Tongue (tissue), 2 donors: ENCODE data around the gene CENPB. TPM values are rescaled to one million over a fixed set of nuclear protein-coding genes. Genes with fewer than 3 reads are reported as not detected.
A peak's percentile ranks its signal among the peaks of the same experiment; 100 is the strongest.
"Not testable (repeated sequence)": the region's sequence is repeated elsewhere in the genome, so short reads cannot be mapped to it uniquely, and the experiment has no call there.

Experiments
- DNase-seq: peaks from one replicate; pipeline ENCODE4 v3.0.0-alpha.2; 2015
- total RNA-seq: library from RNA; depleted of rRNA; stranded (reverse); fragments of >200 nt; gene quantifications from one replicate; pipeline ENCODE4 v1.2.3, GENCODE V29; 2014

The CENPB gene
- total RNA-seq, result 61.1 TPM

GRCh38 chr20:3786665-3787323 is at the start of gene CENPB:
TSS of gene CENPB (minus strand) at chr20:3786740. CDS start at chr20:3786483, 257 bp downstream.
- peak; percentile 94 for DNase-seq

GRCh38 chr20:3836132-3836531 is 49.6 kb upstream of the CENPB start:
- DNase-seq, result no peak

- DNase-seq, result not testable (repeated sequence)
Observed at GRCh38 chr20:3829891-3830290, 43.4 kb upstream of the CENPB start.

- no peak for DNase-seq
Observed at GRCh38 chr20:3828798-3829197, 42.3 kb upstream of the CENPB start.

GRCh38 chr20:3826420-3826819 is 39.9 kb upstream of the CENPB start:
- no peak for DNase-seq

GRCh38 chr20:3825526-3825925 is 39.0 kb upstream of the CENPB start:
- no peak for DNase-seq

- DNase-seq, result no peak
Observed at GRCh38 chr20:3823881-3824280, 37.3 kb upstream of the CENPB start.

- DNase-seq, result no peak
Observed at GRCh38 chr20:3821996-3822395, 35.5 kb upstream of the CENPB start.

GRCh38 chr20:3820901-3821727 is 34.6 kb upstream of the CENPB start:
- DNase-seq, result no peak

GRCh38 chr20:3820048-3820900 is 33.7 kb upstream of the CENPB start, which contains the start of gene AP5S1:
TSS of gene AP5S1 (plus strand) at chr20:3820547. CDS start at chr20:3822118, 1,571 bp downstream.
- peak; percentile 98 for DNase-seq

GRCh38 chr20:3819411-3820047 is 33.0 kb upstream of the CENPB start:
- no peak for DNase-seq

- DNase-seq, result peak; percentile 83
Observed at GRCh38 chr20:3818155-3819151, 31.9 kb upstream of the CENPB start.

GRCh38 chr20:3815703-3816315 is 29.3 kb upstream of the CENPB start:
- no peak for DNase-seq

- no peak for DNase-seq
Observed at GRCh38 chr20:3814928-3815495, 28.5 kb upstream of the CENPB start.

- peak; percentile 19 for DNase-seq
Observed at GRCh38 chr20:3813848-3814581, 27.5 kb upstream of the CENPB start.

- DNase-seq, result peak; percentile 26
Observed at GRCh38 chr20:3812975-3813847, 26.7 kb upstream of the CENPB start.

- no peak for DNase-seq
Observed at GRCh38 chr20:3812259-3812681, 25.7 kb upstream of the CENPB start.
